OCI-LY1 (cell line): Measurements from ENCODE around the gene IRF2.

Source experiments
- EZH2 ChIP-seq: fragments of 200-600 bp; sonication (generic), shearing (Covaris generic); IDR thresholded peaks from 2 replicates; pipeline ENCODE4 v1.8.0; 2017; ENCODE audit warnings: borderline replicate concordance, mixed run types, mild to moderate bottlenecking, antibody characterized with exemption, low read length, moderate library complexity, mixed read lengths
- TF ChIP-seq, protein P1 (sequence below): fragments of 200-600 bp; sonication (generic), shearing (Covaris generic); IDR thresholded peaks from 2 replicates; pipeline ENCODE4 v1.5.1; 2017; ENCODE audit warnings: mild to moderate bottlenecking, antibody characterized with exemption, low read length, moderate library complexity, mixed read lengths

- TF ChIP-seq, protein P1, sequence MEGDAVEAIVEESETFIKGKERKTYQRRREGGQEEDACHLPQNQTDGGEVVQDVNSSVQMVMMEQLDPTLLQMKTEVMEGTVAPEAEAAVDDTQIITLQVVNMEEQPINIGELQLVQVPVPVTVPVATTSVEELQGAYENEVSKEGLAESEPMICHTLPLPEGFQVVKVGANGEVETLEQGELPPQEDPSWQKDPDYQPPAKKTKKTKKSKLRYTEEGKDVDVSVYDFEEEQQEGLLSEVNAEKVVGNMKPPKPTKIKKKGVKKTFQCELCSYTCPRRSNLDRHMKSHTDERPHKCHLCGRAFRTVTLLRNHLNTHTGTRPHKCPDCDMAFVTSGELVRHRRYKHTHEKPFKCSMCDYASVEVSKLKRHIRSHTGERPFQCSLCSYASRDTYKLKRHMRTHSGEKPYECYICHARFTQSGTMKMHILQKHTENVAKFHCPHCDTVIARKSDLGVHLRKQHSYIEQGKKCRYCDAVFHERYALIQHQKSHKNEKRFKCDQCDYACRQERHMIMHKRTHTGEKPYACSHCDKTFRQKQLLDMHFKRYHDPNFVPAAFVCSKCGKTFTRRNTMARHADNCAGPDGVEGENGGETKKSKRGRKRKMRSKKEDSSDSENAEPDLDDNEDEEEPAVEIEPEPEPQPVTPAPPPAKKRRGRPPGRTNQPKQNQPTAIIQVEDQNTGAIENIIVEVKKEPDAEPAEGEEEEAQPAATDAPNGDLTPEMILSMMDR, result no peak
- no peak for TF ChIP-seq EZH2
Observed at GRCh38 chr4:184371390-184371787, 103.0 kb downstream of the IRF2 start.
